ENCODE data around the gene ITGB6.

Gene ITGB6

GRCh38 chr2:160096409-160096808 is 103.7 kb downstream of the ITGB6 start:
- in situ Hi-C loops (cut with MboI; ENCODE audit: low sequenced_read_pairs), result no loop called here

- in situ Hi-C loops (cut with MboI; ENCODE audit: low sequenced_read_pairs), result no loop called here
Observed at GRCh38 chr2:160092445-160092844, 107.6 kb downstream of the ITGB6 start.

GRCh38 chr2:160091381-160091780 is 108.7 kb downstream of the ITGB6 start:
- in situ Hi-C loops (cut with MboI; ENCODE audit: low sequenced_read_pairs), result no loop called here

- in situ Hi-C loops (cut with MboI; ENCODE audit: low sequenced_read_pairs), result no loop called here
Observed at GRCh38 chr2:160087854-160088745, 112.0 kb downstream of the ITGB6 start.

- in situ Hi-C loops (cut with MboI; ENCODE audit: low sequenced_read_pairs), result no loop called here
Observed at GRCh38 chr2:160085662-160086061, 114.4 kb downstream of the ITGB6 start.

- in situ Hi-C loops (cut with MboI; ENCODE audit: low sequenced_read_pairs), result no loop called here
Observed at GRCh38 chr2:160077912-160078810, 121.9 kb downstream of the ITGB6 start.

- in situ Hi-C loops (cut with MboI; ENCODE audit: low sequenced_read_pairs), result no loop called here
Observed at GRCh38 chr2:160076914-160077313, 123.2 kb downstream of the ITGB6 start.

GRCh38 chr2:160076241-160076640 is 123.8 kb downstream of the ITGB6 start:
- in situ Hi-C loops (cut with MboI; ENCODE audit: low sequenced_read_pairs), result no loop called here

- in situ Hi-C loops (cut with MboI; ENCODE audit: low sequenced_read_pairs), result no loop called here
Observed at GRCh38 chr2:160075171-160075570, 124.9 kb downstream of the ITGB6 start.

GRCh38 chr2:160073284-160073888 is 126.7 kb downstream of the ITGB6 start:
- in situ Hi-C loops (cut with MboI; ENCODE audit: low sequenced_read_pairs), result no loop called here

GRCh38 chr2:160068906-160069305 is 131.2 kb downstream of the ITGB6 start:
- in situ Hi-C loops (cut with MboI; ENCODE audit: low sequenced_read_pairs), result no loop called here

- in situ Hi-C loops (cut with MboI; ENCODE audit: low sequenced_read_pairs), result no loop called here
Observed at GRCh38 chr2:160064916-160065315, 135.2 kb downstream of the ITGB6 start.

- in situ Hi-C loops (cut with MboI; ENCODE audit: low sequenced_read_pairs), result no loop called here
Observed at GRCh38 chr2:160063879-160064612, 136.0 kb downstream of the ITGB6 start.

- in situ Hi-C loops (cut with MboI; ENCODE audit: low sequenced_read_pairs), result no loop called here
Observed at GRCh38 chr2:160063271-160063670, 136.8 kb downstream of the ITGB6 start.

- in situ Hi-C loops (cut with MboI; ENCODE audit: low sequenced_read_pairs), result no loop called here
Observed at GRCh38 chr2:160062292-160063005, 137.6 kb downstream of the ITGB6 start, which contains the start of gene PLA2R1. Gene PLA2R1 (minus strand): TSS chr2:160062615. CDS start chr2:160062403, 212 bp downstream.

GRCh38 chr2:160061944-160062291 is 138.2 kb downstream of the ITGB6 start:
- in situ Hi-C loops (cut with MboI; ENCODE audit: low sequenced_read_pairs), result no loop called here

- in situ Hi-C loops (cut with MboI; ENCODE audit: low sequenced_read_pairs), result no loop called here
Observed at GRCh38 chr2:160061533-160061932, 138.5 kb downstream of the ITGB6 start.

GRCh38 chr2:160060297-160060696 is 139.8 kb downstream of the ITGB6 start:
- in situ Hi-C loops (cut with MboI; ENCODE audit: low sequenced_read_pairs), result no loop called here

- in situ Hi-C loops (cut with MboI; ENCODE audit: low sequenced_read_pairs), result no loop called here
Observed at GRCh38 chr2:160057356-160057755, 142.7 kb downstream of the ITGB6 start.

- in situ Hi-C loops (cut with MboI; ENCODE audit: low sequenced_read_pairs), result no loop called here
Observed at GRCh38 chr2:160055726-160056108, 144.4 kb downstream of the ITGB6 start.

All from hTERT RPE-1 (cell line).